NB4 (cell line): Measurements from ENCODE around the gene PFKFB3.

Source experiments
- MAX ChIP-seq: IDR thresholded peaks from 2 replicates; pipeline ENCODE4 v1.6.1; 2011; ENCODE audit warnings: low read depth, low read length
- MYC ChIP-seq: IDR thresholded peaks from 2 replicates; pipeline ENCODE4 v1.6.1; 2011; ENCODE audit warnings: low read depth, low read length
- POLR2A ChIP-seq: IDR thresholded peaks from 2 replicates; pipeline ENCODE4 v1.6.1; 2011; ENCODE audit warnings: mild to moderate bottlenecking; ENCODE audit not compliant: insufficient read length; ENCODE audit errors: extremely low read depth
- TF ChIP-seq, protein P1 (sequence below): IDR thresholded peaks from one replicate; pipeline ENCODE4 v1.5.1; 2012; ENCODE audit warnings: low read depth, low read length

DNA sequence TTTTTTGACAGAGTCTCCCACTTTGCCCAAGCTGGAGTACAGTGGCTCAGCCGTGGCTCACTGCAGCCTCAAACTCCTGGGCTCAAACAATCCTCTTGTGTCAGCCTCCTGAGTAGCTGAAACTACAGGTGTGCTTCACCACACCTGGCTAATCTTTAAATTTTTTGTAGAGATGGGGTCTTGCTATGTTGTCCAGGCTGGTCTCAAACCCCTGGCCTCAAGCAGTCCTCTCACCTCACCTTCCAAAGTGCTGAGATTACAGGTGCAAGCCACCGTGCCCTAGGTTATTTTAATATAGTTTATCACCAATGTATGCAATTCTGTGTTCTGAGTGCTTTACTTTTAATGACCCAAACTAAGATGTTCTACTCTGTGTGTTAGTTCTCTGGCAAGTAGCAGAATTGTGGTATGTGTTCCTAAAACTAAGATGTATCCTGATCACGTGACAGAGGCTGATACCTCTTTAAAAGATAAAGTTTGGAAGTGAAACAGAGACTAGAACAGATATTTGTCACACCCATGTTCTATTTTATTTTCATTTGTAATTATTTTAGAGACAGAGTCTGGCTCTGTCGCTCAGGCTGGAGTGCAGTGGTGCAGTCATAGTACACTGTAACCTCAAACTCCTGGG is 22.1 kb upstream of the PFKFB3 start:
- TF ChIP-seq POLR2A (no peak), MAX (no peak), MYC (no peak)
- TF ChIP-seq, protein P1, sequence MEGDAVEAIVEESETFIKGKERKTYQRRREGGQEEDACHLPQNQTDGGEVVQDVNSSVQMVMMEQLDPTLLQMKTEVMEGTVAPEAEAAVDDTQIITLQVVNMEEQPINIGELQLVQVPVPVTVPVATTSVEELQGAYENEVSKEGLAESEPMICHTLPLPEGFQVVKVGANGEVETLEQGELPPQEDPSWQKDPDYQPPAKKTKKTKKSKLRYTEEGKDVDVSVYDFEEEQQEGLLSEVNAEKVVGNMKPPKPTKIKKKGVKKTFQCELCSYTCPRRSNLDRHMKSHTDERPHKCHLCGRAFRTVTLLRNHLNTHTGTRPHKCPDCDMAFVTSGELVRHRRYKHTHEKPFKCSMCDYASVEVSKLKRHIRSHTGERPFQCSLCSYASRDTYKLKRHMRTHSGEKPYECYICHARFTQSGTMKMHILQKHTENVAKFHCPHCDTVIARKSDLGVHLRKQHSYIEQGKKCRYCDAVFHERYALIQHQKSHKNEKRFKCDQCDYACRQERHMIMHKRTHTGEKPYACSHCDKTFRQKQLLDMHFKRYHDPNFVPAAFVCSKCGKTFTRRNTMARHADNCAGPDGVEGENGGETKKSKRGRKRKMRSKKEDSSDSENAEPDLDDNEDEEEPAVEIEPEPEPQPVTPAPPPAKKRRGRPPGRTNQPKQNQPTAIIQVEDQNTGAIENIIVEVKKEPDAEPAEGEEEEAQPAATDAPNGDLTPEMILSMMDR: no peak
